HEK293 (cell line): ENCODE data around the gene DDX56.

Source experiments
- CTCF ChIA-PET: fragments of 350-600 bp; formaldehyde crosslinking; extraction: SDS; loops from one replicate; lab custom pipeline; 2021; ENCODE audit warnings: antibody characterized with exemption; lab: Yijun Ruan, JAX
- POLR2A ChIA-PET: fragments of 300-600 bp; formaldehyde crosslinking; extraction: SDS; loops from one replicate; lab custom pipeline; 2020; ENCODE audit warnings: antibody characterized with exemption, inconsistent platforms; lab: Yijun Ruan, JAX
- H3K27ac ChIP-seq: fragments of 200-500 bp; sonication (Bioruptor generic); 2 replicates; pipeline ENCODE4 v1.5.1; 2014; ENCODE audit warnings: low read depth, low read length, control low read depth, inconsistent platforms; ENCODE audit errors: extremely low read depth
- H3K36me3 ChIP-seq, 2 experiments: fragments of 200-500 bp in 1 of 2; sonication (Bioruptor generic) in 1 of 2; 1 replicate in 1 of 2; 2 replicates in 1 of 2; pipeline ENCODE4 v1.5.1; 2014 to 2017; ENCODE audit warnings: inconsistent platforms in 2 of 2, low read length in 2 of 2; ENCODE audit not compliant: control insufficient read depth in 2 of 2, insufficient read depth in 1 of 2
- H3K4me1 ChIP-seq: fragments of 200-500 bp; sonication (Bioruptor generic); 2 replicates; pipeline ENCODE4 v1.5.1; 2014; ENCODE audit warnings: mild to moderate bottlenecking, low read length, inconsistent platforms; ENCODE audit not compliant: control insufficient read depth, insufficient read depth
- H3K4me3 ChIP-seq: 2 replicates; pipeline ENCODE4 v1.5.1; 2011; ENCODE audit warnings: low read depth, mild to moderate bottlenecking, control low read depth, low read length, moderate library complexity
- H3K9me3 ChIP-seq: fragments of 200-500 bp; sonication (Bioruptor generic); 2 replicates; pipeline ENCODE4 v1.5.1; 2014; ENCODE audit warnings: low read depth, low read length, inconsistent platforms; ENCODE audit not compliant: control insufficient read depth, insufficient read depth
- AEBP2 ChIP-seq: fragments of 450-650 bp; formaldehyde crosslinking; IDR thresholded peaks from 2 replicates; pipeline ENCODE4 v1.5.1; 2016; ENCODE audit warnings: missing biosample characterization, missing genetic modification characterization, borderline replicate concordance
- CTCF ChIP-seq: fragments of 450-650 bp; formaldehyde crosslinking; IDR thresholded peaks from 2 replicates; pipeline ENCODE4 v1.5.1; 2016; ENCODE audit warnings: missing biosample characterization, missing genetic modification characterization
- PRDM1 ChIP-seq: fragments of 450-650 bp; formaldehyde crosslinking; IDR thresholded peaks from 2 replicates; pipeline ENCODE4; 2016; ENCODE audit warnings: missing biosample characterization, missing genetic modification characterization
- PRDM10 ChIP-seq: fragments of 450-650 bp; formaldehyde crosslinking; IDR thresholded peaks from 2 replicates; pipeline ENCODE4 v1.5.1; 2016; ENCODE audit warnings: missing biosample characterization, missing genetic modification characterization
- TCF7L2 ChIP-seq: IDR thresholded peaks from 2 replicates; pipeline ENCODE4 v1.6.1; 2011; ENCODE audit warnings: low read depth, mild to moderate bottlenecking, inconsistent platforms, low read length, moderate library complexity, borderline replicate concordance
- YY2 ChIP-seq: fragments of 450-650 bp; formaldehyde crosslinking; IDR thresholded peaks from 2 replicates; pipeline ENCODE4 v1.5.1; 2016; ENCODE audit warnings: missing biosample characterization, missing genetic modification characterization
- ZBTB17 ChIP-seq: fragments of 450-650 bp; formaldehyde crosslinking; IDR thresholded peaks from 2 replicates; pipeline ENCODE4 v1.5.1; 2016; ENCODE audit warnings: missing biosample characterization, missing genetic modification characterization
- ZIC2 ChIP-seq: fragments of 450-650 bp; formaldehyde crosslinking; IDR thresholded peaks from 2 replicates; pipeline ENCODE4 v1.5.1; 2016; ENCODE audit warnings: missing biosample characterization, missing genetic modification characterization
- ZNF112 ChIP-seq: fragments of 450-650 bp; formaldehyde crosslinking; IDR thresholded peaks from 2 replicates; pipeline ENCODE4 v1.5.0; 2017; ENCODE audit warnings: missing biosample characterization, missing genetic modification characterization
- ZNF184 ChIP-seq: fragments of 450-650 bp; IDR thresholded peaks from 2 replicates; pipeline ENCODE4 v1.5.1; 2018; ENCODE audit warnings: missing biosample characterization, mild to moderate bottlenecking, missing genetic modification characterization
- ZNF19 ChIP-seq: fragments of 450-650 bp; formaldehyde crosslinking; IDR thresholded peaks from 2 replicates; pipeline ENCODE4; 2016; ENCODE audit warnings: missing biosample characterization, missing genetic modification characterization, low read depth
- ZNF2 ChIP-seq: fragments of 450-650 bp; formaldehyde crosslinking; IDR thresholded peaks from 2 replicates; pipeline ENCODE4 v1.5.1; 2016; ENCODE audit warnings: missing biosample characterization, missing genetic modification characterization
- ZNF366 ChIP-seq: fragments of 450-650 bp; formaldehyde crosslinking; conservative IDR thresholded peaks from 2 replicates; pipeline ENCODE4 v1.5.1; 2016; ENCODE audit warnings: missing biosample characterization, missing genetic modification characterization
- ZNF394 ChIP-seq: fragments of 450-650 bp; formaldehyde crosslinking; IDR thresholded peaks from 2 replicates; pipeline ENCODE4 v1.5.1; 2016; ENCODE audit warnings: missing biosample characterization, missing genetic modification characterization, mild to moderate bottlenecking, moderate library complexity, borderline replicate concordance
- ZNF529 ChIP-seq: fragments of 450-650 bp; formaldehyde crosslinking; IDR thresholded peaks from 2 replicates; pipeline ENCODE4 v1.5.1; 2017; ENCODE audit warnings: missing genetic modification characterization, missing biosample characterization; ENCODE audit not compliant: insufficient replicate concordance
- ZNF561 ChIP-seq: fragments of 450-650 bp; IDR thresholded peaks from 2 replicates; pipeline ENCODE4 v1.5.1; 2018; ENCODE audit warnings: missing biosample characterization, missing genetic modification characterization, borderline replicate concordance
- ZNF596 ChIP-seq: fragments of 450-650 bp; IDR thresholded peaks from 2 replicates; pipeline ENCODE4 v1.5.0; 2018; ENCODE audit warnings: missing biosample characterization, mild to moderate bottlenecking, missing genetic modification characterization, moderate library complexity
- ZNF626 ChIP-seq: fragments of 450-650 bp; sonication (Bioruptor Pico); formaldehyde crosslinking; IDR thresholded peaks from 2 replicates; pipeline ENCODE4 v1.5.1; 2018; ENCODE audit warnings: missing biosample characterization, missing genetic modification characterization, inconsistent platforms
- ZNF843 ChIP-seq: fragments of 450-650 bp; formaldehyde crosslinking; IDR thresholded peaks from 2 replicates; pipeline ENCODE4 v1.5.1; 2016; ENCODE audit warnings: missing biosample characterization, missing genetic modification characterization
- TF ChIP-seq, protein P1 (sequence below): fragments of 450-650 bp; formaldehyde crosslinking; IDR thresholded peaks from 2 replicates; pipeline ENCODE4 v1.5.1; 2017; ENCODE audit warnings: missing biosample characterization, missing genetic modification characterization
- TF ChIP-seq, protein P2 (sequence below): fragments of 450-650 bp; formaldehyde crosslinking; IDR thresholded peaks from 2 replicates; pipeline ENCODE4 v1.5.1; 2017; ENCODE audit warnings: missing biosample characterization, missing genetic modification characterization

Gene DDX56

DNA sequence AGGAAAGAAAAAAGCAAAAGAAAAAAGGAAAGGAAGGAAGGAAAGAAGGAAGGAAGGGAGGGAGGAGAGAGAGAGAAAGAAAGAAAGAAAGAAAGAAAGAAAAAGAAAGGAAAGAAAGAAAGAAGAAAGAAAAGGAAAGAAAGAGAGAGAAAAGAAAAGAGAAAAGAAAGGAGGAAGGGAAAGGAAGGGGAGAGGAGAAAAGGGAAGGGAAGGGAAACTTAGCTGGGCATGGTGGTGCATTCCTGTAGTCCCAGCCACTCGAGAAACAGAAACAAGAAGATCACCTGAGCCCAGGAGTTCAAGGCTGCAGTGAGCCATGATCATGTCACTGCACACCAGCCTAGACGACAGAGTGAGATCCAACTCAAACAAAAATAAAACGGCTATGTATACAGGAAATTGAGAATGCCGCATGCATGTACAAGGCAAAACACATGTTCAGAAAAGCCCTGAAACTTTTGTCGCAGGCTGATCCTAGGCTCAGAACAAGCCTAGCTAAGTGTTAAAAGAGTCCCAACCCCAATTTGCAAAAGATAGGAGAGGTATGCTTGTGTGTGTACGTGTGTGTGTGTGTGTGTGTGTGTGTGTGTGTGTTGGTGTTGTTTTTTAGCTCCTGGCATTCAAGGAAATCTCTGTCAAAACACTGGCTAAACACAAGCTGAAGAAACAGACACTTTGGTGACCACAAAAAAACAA, 26.0 kb downstream of the DDX56 start:
- CTCF ChIA-PET, result interaction anchor here (0.7 to 1.7 kb wide), 4 partner anchors 9 to 326 kb away, joined by 3 to 8 read pairs (median 4); no protein-coding TSS in a partner anchor
- Histone ChIP-seq H3K27ac (no peak overlapping the region), H3K4me3 (no peak overlapping the region), H3K9me3 (no peaks in the 10 kb centered on the region), H3K4me1 (no peaks in the 10 kb centered on the region), H3K36me3 (no peaks in the 10 kb centered on the region)
- TF ChIP-seq, protein P1, sequence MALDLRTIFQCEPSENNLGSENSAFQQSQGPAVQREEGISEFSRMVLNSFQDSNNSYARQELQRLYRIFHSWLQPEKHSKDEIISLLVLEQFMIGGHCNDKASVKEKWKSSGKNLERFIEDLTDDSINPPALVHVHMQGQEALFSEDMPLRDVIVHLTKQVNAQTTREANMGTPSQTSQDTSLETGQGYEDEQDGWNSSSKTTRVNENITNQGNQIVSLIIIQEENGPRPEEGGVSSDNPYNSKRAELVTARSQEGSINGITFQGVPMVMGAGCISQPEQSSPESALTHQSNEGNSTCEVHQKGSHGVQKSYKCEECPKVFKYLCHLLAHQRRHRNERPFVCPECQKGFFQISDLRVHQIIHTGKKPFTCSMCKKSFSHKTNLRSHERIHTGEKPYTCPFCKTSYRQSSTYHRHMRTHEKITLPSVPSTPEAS, result peak; percentile 59; the same call in 1 of the 2 replicates
- TF ChIP-seq PRDM10 (peak; percentile 22; the same call in 1 of the 2 replicates), ZNF529 (tag by site-specific recombination) (no peak), ZNF112 (tag by site-specific recombination) (0 out of 2 replicates have a peak, but pooled peaks have one; percentile 23), AEBP2 (tag by site-specific recombination) (no peak), ZNF626 (no peak), ZBTB17 (tag by site-specific recombination) (peak; percentile 35; the same call in 1 of the 2 replicates), ZNF596 (tag by site-specific recombination) (no peak), ZNF561 (tag by site-specific recombination) (no peak), ZNF394 (tag by site-specific recombination) (no peak), YY2 (tag by site-specific recombination) (no peak), ZNF366 (tag by site-specific recombination) (peak; percentile 97), PRDM1 (peak; percentile 99)
- TF ChIP-seq, protein P2, sequence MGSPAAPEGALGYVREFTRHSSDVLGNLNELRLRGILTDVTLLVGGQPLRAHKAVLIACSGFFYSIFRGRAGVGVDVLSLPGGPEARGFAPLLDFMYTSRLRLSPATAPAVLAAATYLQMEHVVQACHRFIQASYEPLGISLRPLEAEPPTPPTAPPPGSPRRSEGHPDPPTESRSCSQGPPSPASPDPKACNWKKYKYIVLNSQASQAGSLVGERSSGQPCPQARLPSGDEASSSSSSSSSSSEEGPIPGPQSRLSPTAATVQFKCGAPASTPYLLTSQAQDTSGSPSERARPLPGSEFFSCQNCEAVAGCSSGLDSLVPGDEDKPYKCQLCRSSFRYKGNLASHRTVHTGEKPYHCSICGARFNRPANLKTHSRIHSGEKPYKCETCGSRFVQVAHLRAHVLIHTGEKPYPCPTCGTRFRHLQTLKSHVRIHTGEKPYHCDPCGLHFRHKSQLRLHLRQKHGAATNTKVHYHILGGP, result peak; percentile 75; the same call in 1 of the 2 replicates
- POLR2A ChIA-PET, result interaction anchor here (2.3 kb wide), 1 partner anchor 17 kb away, joined by 7 read pairs; no protein-coding TSS in a partner anchor

DNA sequence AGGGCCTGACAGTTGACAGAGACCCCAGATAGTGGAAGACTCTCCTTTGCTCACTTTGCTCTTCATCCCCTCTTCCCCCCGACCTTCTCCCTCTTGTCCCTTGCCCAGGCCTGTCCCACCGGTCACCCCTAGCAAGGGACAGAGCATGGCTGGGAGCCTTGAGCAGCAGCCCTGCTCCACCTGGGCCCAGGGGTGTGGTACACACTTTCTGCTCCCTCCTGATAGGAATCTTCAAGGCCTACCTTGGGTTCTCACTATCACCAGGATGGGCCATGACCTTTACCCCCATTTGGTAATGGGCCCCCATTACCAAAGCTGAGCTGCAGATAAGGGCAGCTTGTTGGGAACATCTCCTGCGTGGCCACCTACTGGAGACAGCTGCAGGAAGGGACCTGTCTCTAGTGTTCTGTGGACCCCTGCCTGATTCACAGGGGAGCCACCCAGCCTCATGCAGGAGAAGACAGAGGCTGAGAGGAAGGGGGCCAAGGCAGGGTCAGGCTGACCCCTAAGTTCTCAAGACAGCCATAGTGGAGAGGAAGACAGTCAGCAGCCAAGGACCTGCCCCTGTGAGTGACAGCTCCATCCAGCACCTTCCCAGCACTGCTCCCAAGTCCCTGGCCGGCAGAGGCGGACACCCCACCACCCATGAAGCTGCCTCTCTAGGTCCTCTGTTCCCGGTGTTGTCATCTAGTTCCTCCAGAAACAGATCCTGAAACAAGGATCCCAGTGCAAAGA, 31.7 kb downstream of the DDX56 start:
- Histone ChIP-seq H3K36me3 (no peaks in the 10 kb centered on the region), H3K4me1 (no peaks in the 10 kb centered on the region), H3K4me3 (no peak overlapping the region), H3K27ac (no peak overlapping the region), H3K9me3 (no peaks in the 10 kb centered on the region)
- POLR2A ChIA-PET, result interaction anchor here (0.6 kb wide), 1 partner anchor 120 kb away, joined by 3 read pairs; no protein-coding TSS in a partner anchor
- CTCF ChIA-PET, result interaction anchor here (0.5 to 1.7 kb wide), 3 partner anchors 8 to 23 kb away, joined by 3 to 10 read pairs (median 3); no protein-coding TSS in a partner anchor
- TF ChIP-seq ZNF19 (tag by site-specific recombination) (no peak), ZNF184 (tag by site-specific recombination) (no peak), ZNF843 (tag by site-specific recombination) (no peak), CTCF (tag by site-specific recombination) (no peak), ZNF529 (tag by site-specific recombination) (no peak), TCF7L2 (no peak), ZNF2 (no peak), ZIC2 (tag by site-specific recombination) (no peak)
